Measurements from ENCODE around the gene SH3GLB1.

Gene SH3GLB1

DNA sequence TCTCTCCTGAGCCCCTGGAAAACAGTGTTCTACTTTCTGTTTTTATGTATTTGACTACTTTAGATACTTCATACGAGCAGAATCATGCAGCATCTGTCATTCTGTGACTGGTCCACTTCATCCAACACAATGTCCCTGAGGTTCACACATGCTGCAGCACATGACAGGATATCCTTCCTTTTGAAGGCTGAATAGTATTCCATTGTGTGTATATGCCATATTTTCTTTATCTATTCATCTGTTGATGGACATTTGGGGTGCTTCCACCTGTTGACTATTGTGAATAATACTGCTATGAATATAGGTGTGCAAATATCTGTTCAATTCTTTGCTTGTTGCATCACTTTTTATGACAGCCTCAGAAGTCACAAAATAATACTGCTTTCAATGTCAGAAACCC lies 55.8 kb downstream of the SH3GLB1 start:
- DNase-seq (ENCODE audit: low spot score) = no peak
- H3K27me3 ChIP-seq (ENCODE audit: insufficient read depth, poor library complexity, severe bottlenecking) = no peaks in the 10 kb centered on the region
- H3K4me1 ChIP-seq (ENCODE audit: insufficient read depth, poor library complexity, severe bottlenecking) = no peaks in the 10 kb centered on the region
- no peak overlapping the region for H3K27ac ChIP-seq (ENCODE audit: poor library complexity, severe bottlenecking)
- no peak overlapping the region for H3K4me3 ChIP-seq (ENCODE audit: severe bottlenecking)
- H3K9me3 ChIP-seq (ENCODE audit: severe bottlenecking) = no peaks in the 10 kb centered on the region
- no peak for ATAC-seq (ENCODE audit: low read depth)
- TF ChIP-seq, protein P1, sequence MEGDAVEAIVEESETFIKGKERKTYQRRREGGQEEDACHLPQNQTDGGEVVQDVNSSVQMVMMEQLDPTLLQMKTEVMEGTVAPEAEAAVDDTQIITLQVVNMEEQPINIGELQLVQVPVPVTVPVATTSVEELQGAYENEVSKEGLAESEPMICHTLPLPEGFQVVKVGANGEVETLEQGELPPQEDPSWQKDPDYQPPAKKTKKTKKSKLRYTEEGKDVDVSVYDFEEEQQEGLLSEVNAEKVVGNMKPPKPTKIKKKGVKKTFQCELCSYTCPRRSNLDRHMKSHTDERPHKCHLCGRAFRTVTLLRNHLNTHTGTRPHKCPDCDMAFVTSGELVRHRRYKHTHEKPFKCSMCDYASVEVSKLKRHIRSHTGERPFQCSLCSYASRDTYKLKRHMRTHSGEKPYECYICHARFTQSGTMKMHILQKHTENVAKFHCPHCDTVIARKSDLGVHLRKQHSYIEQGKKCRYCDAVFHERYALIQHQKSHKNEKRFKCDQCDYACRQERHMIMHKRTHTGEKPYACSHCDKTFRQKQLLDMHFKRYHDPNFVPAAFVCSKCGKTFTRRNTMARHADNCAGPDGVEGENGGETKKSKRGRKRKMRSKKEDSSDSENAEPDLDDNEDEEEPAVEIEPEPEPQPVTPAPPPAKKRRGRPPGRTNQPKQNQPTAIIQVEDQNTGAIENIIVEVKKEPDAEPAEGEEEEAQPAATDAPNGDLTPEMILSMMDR (IDR thresholded peaks at IDR 0.05; ENCODE audit: poor library complexity, severe bottlenecking) = no peak
- H3K36me3 ChIP-seq (ENCODE audit: low read depth) = no peaks in the 10 kb centered on the region

DNA sequence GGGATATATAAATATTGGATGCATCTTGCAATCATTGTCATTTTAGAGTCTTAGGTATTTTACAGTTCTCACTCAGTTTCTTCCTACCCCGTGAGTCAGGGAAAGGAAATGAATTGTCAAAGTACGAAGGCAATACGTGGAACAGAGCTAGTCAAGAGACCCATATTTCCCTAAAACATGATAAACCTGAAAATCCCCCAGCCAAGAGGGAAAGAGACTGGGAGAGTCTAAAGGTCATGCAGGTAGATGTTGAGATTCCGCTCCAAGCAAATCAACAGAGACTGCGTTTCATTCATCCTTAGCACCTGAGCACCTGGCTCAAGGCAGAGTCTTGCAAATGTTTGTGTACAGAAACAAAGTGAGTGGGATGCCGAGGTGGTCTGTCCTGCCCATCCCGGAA lies 58.0 kb downstream of the SH3GLB1 start:
- no peak for ATAC-seq (ENCODE audit: low read depth)

DNA sequence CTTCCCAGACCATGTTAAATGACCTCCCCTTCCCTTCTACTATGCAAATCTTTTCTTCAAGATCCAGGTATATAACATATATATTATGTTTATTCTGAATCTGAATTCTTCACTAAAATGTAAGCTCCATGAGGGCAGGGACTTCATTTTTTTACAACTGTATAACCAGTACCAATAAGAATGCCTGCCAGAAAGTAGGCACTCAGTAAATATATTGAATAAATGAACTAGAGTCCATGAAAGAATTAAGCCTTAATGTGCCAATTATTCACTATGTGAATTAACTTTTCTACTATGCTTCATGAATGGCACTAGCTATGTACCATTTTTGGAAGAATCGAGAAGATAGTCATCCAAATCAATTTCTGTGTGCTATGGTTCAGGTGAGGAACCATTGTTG lies 60.1 kb downstream of the SH3GLB1 start:
- DNase-seq (ENCODE audit: low spot score) (no peak), ATAC-seq (ENCODE audit: low read depth) (no peak)
- Histone ChIP-seq H3K4me1 (ENCODE audit: insufficient read depth, poor library complexity, severe bottlenecking) (no peaks in the 10 kb centered on the region), H3K4me3 (ENCODE audit: severe bottlenecking) (no peak overlapping the region), H3K27ac (ENCODE audit: poor library complexity, severe bottlenecking) (no peak overlapping the region), H3K27me3 (ENCODE audit: insufficient read depth, poor library complexity, severe bottlenecking) (no peaks in the 10 kb centered on the region), H3K9me3 (ENCODE audit: severe bottlenecking) (no peaks in the 10 kb centered on the region), H3K36me3 (ENCODE audit: low read depth) (no peaks in the 10 kb centered on the region)
- TF ChIP-seq, protein P1 (IDR thresholded peaks at IDR 0.05; ENCODE audit: poor library complexity, severe bottlenecking) = no peak

More for the DNA sequence above, 58.0 kb downstream of the SH3GLB1 start:
- Histone ChIP-seq H3K27me3 (ENCODE audit: insufficient read depth, poor library complexity, severe bottlenecking) (no peaks in the 10 kb centered on the region), H3K9me3 (ENCODE audit: severe bottlenecking) (no peaks in the 10 kb centered on the region), H3K4me1 (ENCODE audit: insufficient read depth, poor library complexity, severe bottlenecking) (no peaks in the 10 kb centered on the region), H3K27ac (ENCODE audit: poor library complexity, severe bottlenecking) (no peak overlapping the region), H3K4me3 (ENCODE audit: severe bottlenecking) (no peak overlapping the region), H3K36me3 (ENCODE audit: low read depth) (no peaks in the 10 kb centered on the region)
- TF ChIP-seq, protein P1 (IDR thresholded peaks at IDR 0.05; ENCODE audit: poor library complexity, severe bottlenecking) = no peak
- DNase-seq (ENCODE audit: low spot score) = no peak

DNA sequence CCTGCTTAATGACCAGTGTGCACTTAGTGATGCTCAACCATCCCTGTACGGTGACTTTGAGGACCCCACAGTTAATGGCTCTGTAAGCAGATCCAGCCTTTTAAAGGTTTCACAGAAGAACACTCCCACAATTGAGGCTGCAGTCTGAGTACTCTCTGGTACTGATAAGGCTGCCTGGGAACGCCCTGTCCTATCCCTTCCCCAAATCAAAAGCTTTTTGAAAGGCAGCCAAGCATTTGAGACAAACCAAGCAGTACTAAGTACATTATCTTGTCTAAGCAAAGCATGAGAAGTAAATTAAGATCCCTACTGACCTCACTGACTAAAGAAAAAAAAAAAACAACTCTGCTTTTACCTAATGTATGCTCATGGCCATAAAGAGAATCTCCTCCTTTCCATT lies 60.7 kb downstream of the SH3GLB1 start:
- Histone ChIP-seq H3K4me1 (ENCODE audit: insufficient read depth, poor library complexity, severe bottlenecking) (no peaks in the 10 kb centered on the region), H3K36me3 (ENCODE audit: low read depth) (no peaks in the 10 kb centered on the region), H3K27me3 (ENCODE audit: insufficient read depth, poor library complexity, severe bottlenecking) (no peaks in the 10 kb centered on the region), H3K27ac (ENCODE audit: poor library complexity, severe bottlenecking) (no peak overlapping the region), H3K9me3 (ENCODE audit: severe bottlenecking) (no peaks in the 10 kb centered on the region), H3K4me3 (ENCODE audit: severe bottlenecking) (no peak overlapping the region)
- ATAC-seq (ENCODE audit: low read depth) (no peak), DNase-seq (ENCODE audit: low spot score) (no peak)
- TF ChIP-seq, protein P1 (IDR thresholded peaks at IDR 0.05; ENCODE audit: poor library complexity, severe bottlenecking) = no peak

DNA sequence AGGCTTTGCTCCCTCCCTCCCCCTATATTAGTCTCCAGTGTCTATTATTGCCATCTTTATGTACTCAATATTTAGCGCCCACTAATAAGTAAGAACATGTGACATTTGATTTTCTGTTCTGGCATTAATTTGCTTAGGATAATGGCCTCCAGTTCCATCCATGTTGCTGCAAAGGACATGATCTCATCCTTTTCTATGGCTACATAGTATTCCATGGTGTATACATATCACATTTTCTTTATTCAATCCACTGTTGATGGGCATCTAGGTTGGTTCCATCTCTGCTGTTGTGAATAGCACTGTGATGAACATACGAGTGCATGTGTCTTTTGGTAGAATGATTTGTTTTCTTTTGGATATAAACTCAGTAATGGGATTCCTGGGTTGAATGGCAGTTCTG lies 61.3 kb downstream of the SH3GLB1 start:
- no peaks in the 10 kb centered on the region for H3K9me3 ChIP-seq (ENCODE audit: severe bottlenecking)
- no peaks in the 10 kb centered on the region for H3K4me1 ChIP-seq (ENCODE audit: insufficient read depth, poor library complexity, severe bottlenecking)
- DNase-seq (ENCODE audit: low spot score) (no peak), ATAC-seq (ENCODE audit: low read depth) (no peak)
- TF ChIP-seq, protein P1 (IDR thresholded peaks at IDR 0.05; ENCODE audit: poor library complexity, severe bottlenecking) = no peak
- H3K27me3 ChIP-seq (ENCODE audit: insufficient read depth, poor library complexity, severe bottlenecking) = no peaks in the 10 kb centered on the region
- no peak overlapping the region for H3K27ac ChIP-seq (ENCODE audit: poor library complexity, severe bottlenecking)
- H3K36me3 ChIP-seq (ENCODE audit: low read depth) = no peaks in the 10 kb centered on the region
- no peak overlapping the region for H3K4me3 ChIP-seq (ENCODE audit: severe bottlenecking)
